Uterus (tissue), 4 donors: Measurements from ENCODE around the gene SLX4IP. TPM values are rescaled to one million over a fixed set of nuclear protein-coding genes. Genes with fewer than 3 reads are reported as not detected.

Experiments used
- DNase-seq, 2 donors: peaks; one replicate each; pipeline ENCODE4 v3.0.0-alpha.2; 2019 to 2020
- H3K27ac ChIP-seq, 2 donors: fragments of 200-600 bp; sonication (generic); 1 replicate in 1 of 2; 2 replicates in 1 of 2; pipeline ENCODE4 v1.5.1; 2016 to 2018
- H3K27me3 ChIP-seq, 2 donors: fragments of 200-600 bp; sonication (generic); one replicate each; pipeline ENCODE4 v1.5.1; 2018 to 2019; ENCODE audit warnings: control low read depth in 1 of 2
- H3K36me3 ChIP-seq, 2 donors: fragments of 200-600 bp; sonication (generic); one replicate each; pipeline ENCODE4 v1.5.1; 2019; ENCODE audit warnings: control low read depth in 1 of 2
- H3K4me1 ChIP-seq, 2 donors: fragments of 200-600 bp; sonication (generic); one replicate each; pipeline ENCODE4 v1.5.1; 2018 to 2019; ENCODE audit warnings: control low read depth in 1 of 2
- H3K4me3 ChIP-seq, 2 donors: fragments of 200-600 bp; sonication (generic); 1 replicate in 1 of 2; 2 replicates in 1 of 2; pipeline ENCODE4 v1.5.1; 2018 to 2019; ENCODE audit warnings: mild to moderate bottlenecking in 1 of 2
- H3K9me3 ChIP-seq, 2 donors: fragments of 200-600 bp; sonication (generic); one replicate each; pipeline ENCODE4 v1.5.1; 2019; ENCODE audit warnings: control low read depth in 1 of 2
- CTCF ChIP-seq, 4 experiments: fragments of 200-600 bp in 2 of 4; fragments of 450-650 bp in 2 of 4; sonication (generic) in 2 of 4; IDR thresholded peaks; one replicate each; pipeline ENCODE4 v1.5.1; 2016 to 2019; ENCODE audit warnings: antibody characterized with exemption in 4 of 4, mild to moderate bottlenecking in 2 of 4, moderate library complexity in 1 of 4
- POLR2A ChIP-seq, 2 donors: fragments of 450-650 bp; IDR thresholded peaks; one replicate each; pipeline ENCODE4 v1.6.1; 2016; ENCODE audit warnings: antibody characterized with exemption in 2 of 2, mild to moderate bottlenecking in 1 of 2, moderate library complexity in 1 of 2
- intact Hi-C: fragments of 100-400 bp; cut with DNase I; formaldehyde crosslinking; loops from one replicate; pipeline ENCODE4 v1.15.1; 2023; ENCODE audit warnings: low total_unique reads
- total RNA-seq, 4 donors: library from RNA; depleted of rRNA in 3 of 4; stranded (reverse); fragments of >200 nt in 3 of 4; gene quantifications; one replicate each; pipeline versions ENCODE4 v1.1.0 to v1.2.4, GENCODE V29; 2014 to 2023
- donor health status: DM: yes; HTN: yes; CAD: no.

The SLX4IP gene
- total RNA-seq, 4 donors from 2014 or later, result 0.51 to 7.1 (median 2.0) TPM

GRCh38 chr20:10404959-10405530 lies 30.1 kb upstream of the SLX4IP start:
- H3K9me3 ChIP-seq, result no peaks in the 10 kb centered on the region
- no peak for DNase-seq
- H3K36me3 ChIP-seq, result no peaks in the 10 kb centered on the region
- no peak overlapping the region for H3K27ac ChIP-seq
- TF ChIP-seq POLR2A (IDR thresholded peaks at IDR 0.05) (no peak), CTCF (IDR thresholded peaks at IDR 0.05) (no peak)
- no peaks in the 10 kb centered on the region for H3K4me1 ChIP-seq
- no peaks in the 10 kb centered on the region for H3K27me3 ChIP-seq
- intact Hi-C loops, result no loop called here
- no peak overlapping the region for H3K4me3 ChIP-seq

GRCh38 chr20:10408108-10408813 lies 26.8 kb upstream of the SLX4IP start:
- Histone ChIP-seq H3K4me1 (no peaks in the 10 kb centered on the region), H3K36me3 (no peaks in the 10 kb centered on the region), H3K27me3 (no peaks in the 10 kb centered on the region), H3K9me3 (no peaks in the 10 kb centered on the region), H3K4me3 (no peak overlapping the region), H3K27ac (no peak overlapping the region)
- no peak for DNase-seq
- intact Hi-C loops, result no loop called here
- TF ChIP-seq CTCF (IDR thresholded peaks at IDR 0.05), result no peak

GRCh38 chr20:10411673-10412072 lies 23.4 kb upstream of the SLX4IP start:
- H3K4me3 ChIP-seq, result no peak overlapping the region
- intact Hi-C loops, result no loop called here
- no peak for DNase-seq

GRCh38 chr20:10412591-10413408 lies 22.3 kb upstream of the SLX4IP start:
- H3K36me3 ChIP-seq, result no peaks in the 10 kb centered on the region
- no peak for TF ChIP-seq CTCF (IDR thresholded peaks at IDR 0.05)
- TF ChIP-seq POLR2A (IDR thresholded peaks at IDR 0.05), result no peak
- no peaks in the 10 kb centered on the region for H3K27me3 ChIP-seq
- H3K4me3 ChIP-seq, result no peak overlapping the region
- DNase-seq, result no peak
- H3K9me3 ChIP-seq, result no peaks in the 10 kb centered on the region
- intact Hi-C loops, result no loop called here
- no peaks in the 10 kb centered on the region for H3K4me1 ChIP-seq
- H3K27ac ChIP-seq, result no peak overlapping the region

More at GRCh38 chr20:10411673-10412072, 23.4 kb upstream of the SLX4IP start:
- Histone ChIP-seq H3K4me1 (no peaks in the 10 kb centered on the region), H3K9me3 (no peaks in the 10 kb centered on the region), H3K36me3 (no peaks in the 10 kb centered on the region), H3K27ac (no peak overlapping the region), H3K27me3 (no peaks in the 10 kb centered on the region)
- TF ChIP-seq CTCF (IDR thresholded peaks at IDR 0.05), result no peak
